Uterus (tissue), 4 donors: ENCODE measurements around the gene OR51D1. TPM values are rescaled to one million over a fixed set of nuclear protein-coding genes. Genes with fewer than 3 reads are reported as not detected.

Experiments
- DNase-seq, 2 donors: peaks; one replicate each; pipeline ENCODE4 v3.0.0-alpha.2; 2019 to 2020
- H3K27ac ChIP-seq, 2 donors: fragments of 200-600 bp; sonication (generic); 1 replicate in 1 of 2; 2 replicates in 1 of 2; pipeline ENCODE4 v1.5.1; 2016 to 2018
- H3K27me3 ChIP-seq, 2 donors: fragments of 200-600 bp; sonication (generic); one replicate each; pipeline ENCODE4 v1.5.1; 2018 to 2019; ENCODE audit warnings: control low read depth in 1 of 2
- H3K36me3 ChIP-seq, 2 donors: fragments of 200-600 bp; sonication (generic); one replicate each; pipeline ENCODE4 v1.5.1; 2019; ENCODE audit warnings: control low read depth in 1 of 2
- H3K4me1 ChIP-seq, 2 donors: fragments of 200-600 bp; sonication (generic); one replicate each; pipeline ENCODE4 v1.5.1; 2018 to 2019; ENCODE audit warnings: control low read depth in 1 of 2
- H3K4me3 ChIP-seq, 2 donors: fragments of 200-600 bp; sonication (generic); 1 replicate in 1 of 2; 2 replicates in 1 of 2; pipeline ENCODE4 v1.5.1; 2018 to 2019; ENCODE audit warnings: mild to moderate bottlenecking in 1 of 2
- H3K9me3 ChIP-seq, 2 donors: fragments of 200-600 bp; sonication (generic); one replicate each; pipeline ENCODE4 v1.5.1; 2019; ENCODE audit warnings: control low read depth in 1 of 2
- POLR2A ChIP-seq, 2 donors: fragments of 450-650 bp; IDR thresholded peaks; one replicate each; pipeline ENCODE4 v1.6.1; 2016; ENCODE audit warnings: antibody characterized with exemption in 2 of 2, mild to moderate bottlenecking in 1 of 2, moderate library complexity in 1 of 2
- intact Hi-C: fragments of 100-400 bp; cut with DNase I; formaldehyde crosslinking; loops from one replicate; pipeline ENCODE4 v1.15.1; 2023; ENCODE audit warnings: low total_unique reads
- total RNA-seq, 4 donors: library from RNA; depleted of rRNA in 3 of 4; stranded (reverse); fragments of >200 nt in 3 of 4; gene quantifications; one replicate each; pipeline versions ENCODE4 v1.1.0 to v1.2.4, GENCODE V29; 2014 to 2023
- TF ChIP-seq, protein P1 (sequence below), 4 experiments: fragments of 200-600 bp in 2 of 4; fragments of 450-650 bp in 2 of 4; sonication (generic) in 2 of 4; IDR thresholded peaks; one replicate each; pipeline ENCODE4 v1.5.1; 2016 to 2019; ENCODE audit warnings: antibody characterized with exemption in 4 of 4, mild to moderate bottlenecking in 2 of 4, moderate library complexity in 1 of 4
- donor health status: DM: yes; HTN: yes; CAD: no.

Gene OR51D1, protein sequence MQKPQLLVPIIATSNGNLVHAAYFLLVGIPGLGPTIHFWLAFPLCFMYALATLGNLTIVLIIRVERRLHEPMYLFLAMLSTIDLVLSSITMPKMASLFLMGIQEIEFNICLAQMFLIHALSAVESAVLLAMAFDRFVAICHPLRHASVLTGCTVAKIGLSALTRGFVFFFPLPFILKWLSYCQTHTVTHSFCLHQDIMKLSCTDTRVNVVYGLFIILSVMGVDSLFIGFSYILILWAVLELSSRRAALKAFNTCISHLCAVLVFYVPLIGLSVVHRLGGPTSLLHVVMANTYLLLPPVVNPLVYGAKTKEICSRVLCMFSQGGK
- not detected for total RNA-seq

DNA sequence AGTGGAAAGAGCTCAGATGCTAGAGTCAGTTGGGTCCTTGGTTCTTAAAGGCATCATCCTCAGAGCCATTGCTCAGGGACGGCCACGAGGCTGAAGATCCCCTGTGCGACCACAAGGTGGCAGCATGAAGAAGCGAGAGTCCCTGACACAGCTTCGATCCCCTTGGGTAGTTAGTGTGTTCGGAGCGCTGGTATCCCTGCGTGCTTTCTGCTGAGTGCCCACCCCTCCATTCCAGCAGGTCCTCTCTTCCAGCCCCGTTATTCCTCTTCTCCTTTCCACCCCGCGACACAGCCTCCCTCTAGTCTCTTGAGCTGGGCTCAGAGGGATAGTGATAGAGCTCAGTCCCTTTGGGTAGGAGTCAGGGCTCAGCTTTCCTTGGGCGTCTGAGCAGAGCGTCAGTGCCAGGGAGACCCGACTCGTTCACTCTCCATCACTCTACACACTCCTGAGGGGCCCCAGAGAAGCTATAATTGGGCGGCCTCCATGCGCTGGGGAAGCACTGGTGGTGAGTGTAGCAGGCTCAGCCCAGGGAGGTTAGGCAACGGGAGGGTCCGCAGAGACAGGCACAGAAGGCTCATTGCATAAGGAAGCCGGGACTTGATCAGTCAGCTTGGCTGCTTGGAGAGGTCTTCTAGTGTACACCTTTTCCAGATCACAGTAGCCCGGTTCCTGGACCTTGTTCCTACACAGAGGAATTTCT, at the start of gene OR51D1:
OR51D1 (plus strand) TSS at position 516 of the 700 bp plus-strand sequence. CDS start 2,314 bp downstream, outside the sequence.
- TF ChIP-seq, protein P1, sequence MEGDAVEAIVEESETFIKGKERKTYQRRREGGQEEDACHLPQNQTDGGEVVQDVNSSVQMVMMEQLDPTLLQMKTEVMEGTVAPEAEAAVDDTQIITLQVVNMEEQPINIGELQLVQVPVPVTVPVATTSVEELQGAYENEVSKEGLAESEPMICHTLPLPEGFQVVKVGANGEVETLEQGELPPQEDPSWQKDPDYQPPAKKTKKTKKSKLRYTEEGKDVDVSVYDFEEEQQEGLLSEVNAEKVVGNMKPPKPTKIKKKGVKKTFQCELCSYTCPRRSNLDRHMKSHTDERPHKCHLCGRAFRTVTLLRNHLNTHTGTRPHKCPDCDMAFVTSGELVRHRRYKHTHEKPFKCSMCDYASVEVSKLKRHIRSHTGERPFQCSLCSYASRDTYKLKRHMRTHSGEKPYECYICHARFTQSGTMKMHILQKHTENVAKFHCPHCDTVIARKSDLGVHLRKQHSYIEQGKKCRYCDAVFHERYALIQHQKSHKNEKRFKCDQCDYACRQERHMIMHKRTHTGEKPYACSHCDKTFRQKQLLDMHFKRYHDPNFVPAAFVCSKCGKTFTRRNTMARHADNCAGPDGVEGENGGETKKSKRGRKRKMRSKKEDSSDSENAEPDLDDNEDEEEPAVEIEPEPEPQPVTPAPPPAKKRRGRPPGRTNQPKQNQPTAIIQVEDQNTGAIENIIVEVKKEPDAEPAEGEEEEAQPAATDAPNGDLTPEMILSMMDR (IDR thresholded peaks at IDR 0.05), result peak; percentile 67 to 82 (median 74)
- TF ChIP-seq POLR2A (IDR thresholded peaks at IDR 0.05), result no peak
- Histone ChIP-seq H3K36me3 (no peaks in the 10 kb centered on the region), H3K9me3 (no peaks in the 10 kb centered on the region), H3K4me1 (no peaks in the 10 kb centered on the region), H3K27ac (no peak within 1 kb of the TSS), H3K27me3 (no peaks in the 10 kb centered on the region), H3K4me3 (peak within 1 kb of the TSS in 1 of 2 donors; percentile 18)
- intact Hi-C loops, result no loop called here
- DNase-seq, result peak; percentile 53 to 61

DNA sequence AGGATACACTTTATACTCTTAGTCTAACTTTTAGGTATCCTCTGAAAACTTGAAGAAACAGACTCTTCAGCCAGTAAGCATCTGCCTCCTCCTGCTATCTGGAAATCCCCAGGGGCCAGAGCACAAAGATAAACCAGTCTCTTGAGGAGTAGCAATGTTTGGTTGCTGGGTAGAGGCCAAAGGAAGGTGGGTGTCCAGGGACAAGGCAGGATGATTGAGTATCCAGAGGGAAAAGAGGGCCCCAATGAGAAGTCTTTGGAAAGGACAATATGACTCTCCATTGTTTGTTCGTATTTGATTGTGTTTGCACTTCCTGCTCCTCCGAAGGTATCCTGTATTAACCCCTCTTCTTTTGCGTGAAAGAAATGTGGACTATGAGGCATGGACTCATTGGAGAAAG, 48.3 kb upstream of the OR51D1 start:
- H3K36me3 ChIP-seq, result no peaks in the 10 kb centered on the region
- TF ChIP-seq, protein P1 (IDR thresholded peaks at IDR 0.05), result no peak
- no peak for TF ChIP-seq POLR2A (IDR thresholded peaks at IDR 0.05)
- no peak overlapping the region for H3K4me3 ChIP-seq
- H3K9me3 ChIP-seq, result no peaks in the 10 kb centered on the region
- no peak for DNase-seq
- no peaks in the 10 kb centered on the region for H3K27me3 ChIP-seq
- intact Hi-C loops, result no loop called here
- no peaks in the 10 kb centered on the region for H3K4me1 ChIP-seq
- no peak overlapping the region for H3K27ac ChIP-seq

DNA sequence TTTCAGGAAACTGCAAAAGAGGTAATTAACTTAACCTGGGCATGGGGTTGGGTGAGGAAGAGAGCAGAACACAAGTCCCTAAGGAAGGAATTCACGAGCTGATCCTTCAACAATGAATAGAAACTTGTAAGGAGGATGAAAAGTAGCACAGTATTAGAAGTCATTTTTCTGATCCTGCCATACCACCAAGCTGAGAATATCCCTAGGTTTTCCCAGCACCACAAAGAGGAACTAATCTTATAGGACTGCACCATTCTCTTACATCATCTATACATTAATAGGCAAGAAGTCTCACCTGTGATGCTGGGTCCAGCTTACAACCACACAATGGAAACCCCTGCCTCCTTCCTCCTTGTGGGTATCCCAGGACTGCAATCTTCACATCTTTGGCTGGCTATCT, 43.5 kb upstream of the OR51D1 start, which contains the start of gene OR52I1:
OR52I1 (plus strand) TSS at position 301 of the 400 bp plus-strand sequence; CDS start at position 301, 0 bp downstream.
- DNase-seq, result no peak
- H3K27me3 ChIP-seq, result no peaks in the 10 kb centered on the region
- H3K4me1 ChIP-seq, result no peaks in the 10 kb centered on the region
- no peak for TF ChIP-seq POLR2A (IDR thresholded peaks at IDR 0.05)
- TF ChIP-seq, protein P1 (IDR thresholded peaks at IDR 0.05), result no peak
- no peaks in the 10 kb centered on the region for H3K9me3 ChIP-seq
- intact Hi-C loops, result no loop called here
- no peak within 1 kb of the TSS for H3K27ac ChIP-seq
- no peaks in the 10 kb centered on the region for H3K36me3 ChIP-seq
- H3K4me3 ChIP-seq, result no peak within 1 kb of the TSS

DNA sequence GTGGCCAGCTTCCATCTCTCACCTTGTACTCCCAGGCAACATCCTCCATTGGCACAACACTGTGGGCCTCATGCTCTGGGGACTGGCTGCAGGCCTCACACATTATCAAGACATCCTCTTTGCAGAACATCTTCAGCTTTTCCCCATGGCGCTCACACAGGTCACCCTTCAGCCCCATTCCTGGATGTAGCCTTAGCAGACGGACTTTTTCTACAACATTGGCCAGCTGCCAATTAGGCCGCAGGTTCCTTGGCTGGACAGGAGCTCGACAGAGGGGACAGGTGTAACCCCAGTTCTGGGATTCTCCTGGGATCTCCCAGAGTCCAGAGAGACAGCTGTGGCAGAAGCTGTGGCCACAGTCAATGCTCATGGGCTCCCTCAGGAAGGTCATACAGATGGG, 32.2 kb upstream of the OR51D1 start:
- DNase-seq, result no peak
- Histone ChIP-seq H3K4me1 (no peaks in the 10 kb centered on the region), H3K4me3 (no peak overlapping the region), H3K9me3 (no peaks in the 10 kb centered on the region), H3K27me3 (no peaks in the 10 kb centered on the region), H3K27ac (no peak overlapping the region), H3K36me3 (no peaks in the 10 kb centered on the region)
- TF ChIP-seq, protein P1 (IDR thresholded peaks at IDR 0.05), result no peak
- no peak for TF ChIP-seq POLR2A (IDR thresholded peaks at IDR 0.05)
- intact Hi-C loops, result no loop called here
